Epidermal melanocyte (primary cell): ENCODE results near the gene AKR1C2.
"Not testable (repeated sequence)": the region's sequence is repeated elsewhere in the genome, so short reads cannot be mapped to it uniquely, and the experiment has no call there.

Experiments used
- DNase-seq: peaks from one replicate; pipeline ENCODE4 v3.0.0; 2011; ENCODE audit warnings: low spot score; ENCODE audit not compliant: insufficient read length

The AKR1C2 gene

GRCh38 chr10:4961558-4961957, 42.1 kb downstream of the AKR1C2 start:
- not testable (repeated sequence) for DNase-seq

GRCh38 chr10:4956955-4957645, 46.6 kb downstream of the AKR1C2 start:
- not testable (repeated sequence) for DNase-seq

- not testable (repeated sequence) for DNase-seq
Measured at GRCh38 chr10:4956088-4956487, 47.6 kb downstream of the AKR1C2 start.

- DNase-seq = no peak
Measured at GRCh38 chr10:4953405-4953804, 50.3 kb downstream of the AKR1C2 start.

GRCh38 chr10:4951512-4952162, 52.0 kb downstream of the AKR1C2 start:
- DNase-seq = not testable (repeated sequence)

- no peak for DNase-seq
Measured at GRCh38 chr10:4947635-4948596, 55.7 kb downstream of the AKR1C2 start.

- DNase-seq = no peak
Measured at GRCh38 chr10:4947039-4947634, 56.5 kb downstream of the AKR1C2 start.

- DNase-seq = no peak
Measured at GRCh38 chr10:4945766-4946717, 57.6 kb downstream of the AKR1C2 start.

GRCh38 chr10:4944841-4945240, 58.8 kb downstream of the AKR1C2 start:
- no peak for DNase-seq

- DNase-seq = no peak
Measured at GRCh38 chr10:4943821-4944220, 59.8 kb downstream of the AKR1C2 start.

GRCh38 chr10:4943416-4943815, 60.2 kb downstream of the AKR1C2 start:
- not testable (repeated sequence) for DNase-seq

GRCh38 chr10:4942931-4943330, 60.7 kb downstream of the AKR1C2 start:
- not testable (repeated sequence) for DNase-seq

GRCh38 chr10:4941540-4942330, 61.9 kb downstream of the AKR1C2 start:
- no peak for DNase-seq

GRCh38 chr10:4940909-4941308, 62.7 kb downstream of the AKR1C2 start:
- DNase-seq = not testable (repeated sequence)

- DNase-seq = not testable (repeated sequence)
Measured at GRCh38 chr10:4940073-4940428, 63.6 kb downstream of the AKR1C2 start.

- DNase-seq = no peak
Measured at GRCh38 chr10:4939224-4940072, 64.2 kb downstream of the AKR1C2 start.
